ENCODE measurements around the gene MOGAT3.

The MOGAT3 gene

DNA sequence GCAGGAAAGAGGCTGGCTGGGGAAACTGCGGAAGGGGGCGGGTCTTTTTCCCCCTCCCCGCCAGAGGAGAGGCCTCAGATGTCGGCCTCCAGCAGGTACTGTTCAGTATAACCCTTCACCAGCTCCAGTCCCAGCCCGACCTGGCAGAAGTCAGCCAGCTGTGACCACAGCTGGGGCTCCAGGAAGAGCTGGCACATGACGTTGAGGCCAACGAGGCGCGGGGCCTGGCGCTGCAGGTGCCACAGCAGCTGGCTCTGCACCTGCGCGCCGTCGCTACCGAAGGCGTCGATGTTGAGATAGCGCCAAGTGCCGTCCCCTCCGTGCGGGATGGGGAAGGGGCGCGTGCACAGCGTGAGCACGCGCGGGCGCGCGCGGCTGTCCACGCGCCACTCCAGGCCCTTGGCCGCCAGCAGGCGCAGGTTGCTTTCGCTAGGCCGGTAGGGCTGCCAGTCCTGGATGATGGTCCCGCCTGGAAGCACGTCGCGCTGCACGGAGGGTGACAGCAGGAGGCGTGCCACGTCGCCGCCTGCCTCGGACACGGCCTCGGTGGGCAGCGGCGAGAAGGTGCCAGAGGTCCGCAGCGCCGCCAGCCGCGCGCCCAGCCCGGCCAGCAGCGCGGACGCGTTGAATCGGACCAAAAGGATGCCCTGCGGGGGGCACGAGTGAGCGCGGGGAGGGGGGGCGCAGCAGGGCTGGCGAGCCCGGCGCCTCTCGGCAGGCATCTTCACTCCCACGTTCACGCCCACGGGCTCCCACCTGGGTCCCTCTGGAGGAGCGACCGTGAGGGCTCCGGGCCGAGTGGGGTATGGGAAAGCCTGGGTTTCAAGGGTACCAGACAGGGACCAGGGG is 28.6 kb downstream of the MOGAT3 start:
- DNase-seq (ENCODE audit: low read depth, low spot score): no peak

DNA sequence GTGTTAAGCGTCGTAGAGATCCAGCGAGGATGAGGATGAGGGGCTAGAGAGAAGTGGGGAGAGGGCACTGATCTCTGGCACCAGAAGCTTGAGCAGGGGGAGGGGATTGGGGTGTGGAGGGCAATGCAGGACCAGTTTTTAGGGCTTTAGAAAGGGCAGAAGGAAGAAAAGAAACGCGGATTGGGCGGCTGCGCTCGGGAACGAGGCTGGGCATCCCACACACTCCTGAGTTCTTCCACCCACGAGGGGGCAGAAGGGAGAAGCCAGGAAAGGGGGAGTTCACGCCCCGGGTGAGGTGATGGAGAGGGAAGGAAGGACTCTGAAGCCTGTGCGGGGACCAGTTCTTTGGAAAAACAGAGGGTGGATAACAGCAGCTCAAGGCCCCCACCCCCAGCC is 29.4 kb downstream of the MOGAT3 start:
- no peak for DNase-seq (ENCODE audit: low read depth, low spot score)

- no peak for DNase-seq (ENCODE audit: low read depth, low spot score)
These were observed 30.0 kb downstream of the MOGAT3 start for GRCh38 chr7:101170617-101171441.

DNA sequence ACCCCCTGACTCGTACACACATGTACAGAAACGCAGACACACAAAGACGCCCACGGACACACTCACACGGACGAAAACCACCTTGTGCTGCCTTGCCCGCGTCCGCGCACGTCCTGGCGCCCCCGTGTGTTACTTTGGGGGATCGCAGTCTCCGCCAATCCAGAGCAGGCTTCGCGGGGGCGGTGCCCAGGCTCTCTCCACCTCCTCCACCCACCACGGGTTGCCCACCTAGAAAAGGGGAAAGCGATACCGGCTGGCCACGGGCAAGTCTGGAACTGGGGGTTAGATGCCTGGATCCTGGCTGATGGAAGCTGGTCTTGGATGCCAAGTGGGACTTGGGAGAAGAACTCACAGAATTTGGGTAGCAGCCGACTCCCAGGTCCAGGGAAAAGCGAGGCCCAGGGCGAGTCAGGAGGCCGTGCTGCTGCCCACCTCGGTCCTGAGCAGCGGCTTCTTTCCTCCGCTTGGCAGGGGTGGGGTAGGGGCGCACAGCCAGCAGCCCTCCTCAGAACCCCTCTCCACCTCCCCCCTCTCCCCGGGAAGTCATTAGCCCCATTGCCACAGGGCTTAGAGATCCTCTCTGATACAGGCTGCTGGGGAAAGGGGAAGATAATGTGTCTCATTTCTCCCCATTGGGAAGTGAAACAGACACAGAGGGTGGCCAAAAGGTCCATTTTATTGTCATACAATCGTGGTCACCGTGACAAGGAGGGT is 30.8 kb downstream of the MOGAT3 start:
- DNase-seq (ENCODE audit: low read depth, low spot score): peak; percentile 60

GRCh38 chr7:101169110-101169837 is 31.6 kb downstream of the MOGAT3 start:
- no peak for DNase-seq (ENCODE audit: low read depth, low spot score)

- DNase-seq (ENCODE audit: low read depth, low spot score): no peak
These were observed 32.3 kb downstream of the MOGAT3 start for GRCh38 chr7:101168412-101169049.

DNA sequence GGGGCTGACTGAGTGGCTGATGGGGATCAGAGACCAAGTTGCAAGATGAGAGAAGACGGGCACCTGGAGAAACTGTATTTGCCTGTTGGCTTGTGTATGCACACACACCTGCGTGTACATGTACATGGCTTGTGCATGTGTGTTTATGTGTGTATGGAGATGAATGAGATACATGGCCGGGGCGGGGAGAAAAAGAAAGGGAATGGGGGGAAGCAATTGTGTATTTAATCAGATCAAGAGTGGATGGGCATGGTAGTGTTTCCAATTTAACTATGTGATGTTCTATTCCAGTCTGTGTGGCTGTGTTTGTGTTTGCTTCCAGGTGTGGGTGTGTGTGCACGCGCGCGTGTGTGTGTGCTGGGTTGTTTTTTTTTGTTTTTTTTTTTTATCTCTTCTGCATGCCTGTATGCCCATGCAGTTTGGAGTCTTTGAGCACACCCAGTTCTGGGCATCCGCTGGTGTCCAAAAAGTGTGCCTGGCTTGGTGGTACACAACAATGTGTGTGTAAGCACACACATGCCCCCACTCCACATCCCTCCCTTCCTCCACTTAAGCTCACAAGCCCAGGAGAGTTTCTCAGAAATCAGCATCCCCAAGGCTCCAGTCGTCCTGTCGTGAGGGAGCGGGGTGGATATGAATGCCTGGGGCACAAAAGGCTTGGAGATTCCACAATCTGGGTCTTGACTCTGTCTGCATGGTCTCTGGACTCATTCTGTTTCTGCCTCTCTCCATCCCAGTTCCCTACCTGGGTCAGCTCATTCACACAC is 33.0 kb downstream of the MOGAT3 start:
- no peak for DNase-seq (ENCODE audit: low read depth, low spot score)

GRCh38 chr7:101166909-101167644 is 33.8 kb downstream of the MOGAT3 start:
- DNase-seq (ENCODE audit: low read depth, low spot score): no peak

DNA sequence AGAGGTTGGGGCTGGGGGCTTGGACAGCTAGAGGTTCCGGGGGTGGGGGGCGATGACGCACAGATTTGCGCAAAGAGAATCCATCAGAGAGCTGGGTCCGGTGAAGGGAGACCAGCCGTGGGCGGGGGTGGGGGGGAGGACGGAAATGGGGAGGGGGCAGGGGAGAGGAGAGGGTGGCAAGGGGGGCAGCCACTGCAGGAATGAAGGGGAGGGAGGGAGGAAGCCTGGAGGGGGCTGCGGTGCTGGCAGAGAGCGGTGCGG is 34.3 kb downstream of the MOGAT3 start:
- DNase-seq (ENCODE audit: low read depth, low spot score): no peak

DNA sequence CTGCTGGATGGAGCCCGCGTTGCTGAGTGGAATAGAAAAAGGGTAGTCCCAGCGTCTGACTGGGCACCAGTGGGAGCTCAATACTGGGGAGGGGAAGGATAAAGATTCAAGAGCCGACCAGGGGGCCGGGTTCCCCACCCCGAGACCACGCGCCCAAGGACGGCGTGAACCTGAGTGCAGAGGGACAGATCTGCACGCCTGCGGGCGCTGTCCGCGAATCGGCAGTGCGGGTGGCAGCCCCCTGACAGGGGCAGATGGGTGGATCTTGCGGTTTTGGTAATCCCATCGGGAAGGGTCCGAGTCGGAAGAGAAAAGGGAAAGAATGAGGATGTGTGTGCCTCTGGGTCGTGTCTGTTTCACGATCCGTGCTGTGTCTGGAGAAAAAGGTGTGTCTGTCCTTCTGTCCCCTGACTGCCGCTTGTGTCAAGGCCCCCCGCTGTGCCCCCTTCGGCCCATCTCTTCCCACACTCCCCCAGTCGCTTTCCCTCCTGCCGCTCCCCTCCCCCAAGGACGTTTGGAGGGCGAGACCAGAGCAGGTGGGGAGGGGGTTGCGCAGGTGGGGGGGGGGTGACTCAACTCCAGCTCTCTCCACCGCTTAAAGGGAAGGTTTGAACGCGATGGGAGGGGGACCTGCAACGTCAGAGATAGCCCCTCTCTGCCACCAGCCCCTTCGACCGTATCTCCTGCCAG is 34.7 kb downstream of the MOGAT3 start:
- DNase-seq (ENCODE audit: low read depth, low spot score): no peak

GRCh38 chr7:101165075-101165957 is 35.5 kb downstream of the MOGAT3 start, which contains the start of gene VGF:
Gene VGF, minus strand, starts transcription at chr7:101165569. Its CDS starts 726 bp downstream, at chr7:101164843.
- DNase-seq (ENCODE audit: low read depth, low spot score): peak; percentile 78

DNA sequence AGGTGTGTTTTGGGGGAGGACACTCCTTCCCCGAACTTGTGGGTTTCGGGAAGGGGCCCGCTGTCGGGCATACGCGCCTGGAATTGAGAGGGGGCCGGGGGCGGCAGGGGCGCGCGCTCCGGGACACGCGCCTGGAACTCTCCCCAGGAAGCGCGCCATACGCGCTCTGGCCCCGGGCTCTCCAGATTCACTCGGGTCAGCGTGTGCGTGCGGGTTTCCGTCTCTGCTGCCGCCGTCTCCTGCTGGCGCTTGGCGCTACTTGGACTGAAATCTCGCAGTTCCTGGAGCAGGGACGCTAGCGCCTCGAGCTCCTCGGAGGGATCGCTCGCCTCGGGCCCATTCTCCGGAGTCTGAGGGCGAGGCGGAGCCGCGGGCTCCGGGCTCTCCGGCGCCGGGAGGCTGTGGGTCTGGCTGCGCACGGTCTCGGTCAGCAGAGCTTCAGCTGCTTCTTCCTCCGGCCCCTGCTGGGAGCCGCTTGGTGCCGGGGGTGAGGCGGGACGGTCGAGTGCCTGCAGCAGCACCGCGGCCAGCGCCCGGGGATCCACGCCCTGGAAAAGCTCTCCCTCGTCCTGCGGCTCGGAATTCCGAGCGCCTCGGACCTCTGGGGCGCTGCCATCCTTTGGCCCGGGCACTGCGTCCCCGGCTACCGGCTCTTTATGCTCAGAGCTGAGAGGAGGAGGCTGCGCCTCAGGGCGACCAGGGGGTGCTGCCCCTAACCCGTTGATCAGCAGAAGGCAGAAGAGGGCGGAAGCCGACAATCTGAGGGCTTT is 36.6 kb downstream of the MOGAT3 start:
- DNase-seq (ENCODE audit: low read depth, low spot score): no peak

GRCh38 chr7:101163279-101164070 is 37.4 kb downstream of the MOGAT3 start:
- DNase-seq (ENCODE audit: low read depth, low spot score): no peak

GRCh38 chr7:101162551-101163278 is 38.1 kb downstream of the MOGAT3 start:
- DNase-seq (ENCODE audit: low read depth, low spot score): no peak

GRCh38 chr7:101161692-101162471 is 39.0 kb downstream of the MOGAT3 start:
- no peak for DNase-seq (ENCODE audit: low read depth, low spot score)
